Measurements from ENCODE around the gene PDE8B.

Gene PDE8B

DNA sequence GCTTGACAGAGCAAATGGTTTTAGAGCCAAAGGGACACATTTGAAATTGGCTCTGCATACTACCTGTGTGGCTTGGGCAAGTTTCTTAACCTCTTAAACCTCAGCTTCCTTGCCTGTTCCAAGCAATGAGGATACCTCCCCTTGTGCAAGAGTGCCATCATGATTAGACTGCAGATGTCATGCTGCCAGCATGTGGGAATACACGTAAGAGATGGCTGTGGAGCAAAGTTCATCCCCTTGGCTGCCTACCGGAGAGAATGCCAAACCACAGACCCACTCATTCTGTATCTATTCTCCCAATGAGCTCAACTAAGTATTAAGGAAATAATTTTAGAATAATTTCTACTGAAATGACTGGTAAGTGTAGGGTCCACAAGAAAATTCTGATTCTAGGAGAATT is 180.3 kb downstream of the PDE8B start:
- Mint-ChIP-seq H3K36me3 (ENCODE audit: low read depth) (no peaks in the 10 kb centered on the region), H3K27me3 (ENCODE audit: low read depth) (no peaks in the 10 kb centered on the region), H3K4me3 (no peak overlapping the region), H3K9me3 (peaks cover 15% of the 10 kb centered on the region), H3K27ac (no peak overlapping the region), H3K4me1 (no peaks in the 10 kb centered on the region)
- TF ChIP-seq, protein P1, sequence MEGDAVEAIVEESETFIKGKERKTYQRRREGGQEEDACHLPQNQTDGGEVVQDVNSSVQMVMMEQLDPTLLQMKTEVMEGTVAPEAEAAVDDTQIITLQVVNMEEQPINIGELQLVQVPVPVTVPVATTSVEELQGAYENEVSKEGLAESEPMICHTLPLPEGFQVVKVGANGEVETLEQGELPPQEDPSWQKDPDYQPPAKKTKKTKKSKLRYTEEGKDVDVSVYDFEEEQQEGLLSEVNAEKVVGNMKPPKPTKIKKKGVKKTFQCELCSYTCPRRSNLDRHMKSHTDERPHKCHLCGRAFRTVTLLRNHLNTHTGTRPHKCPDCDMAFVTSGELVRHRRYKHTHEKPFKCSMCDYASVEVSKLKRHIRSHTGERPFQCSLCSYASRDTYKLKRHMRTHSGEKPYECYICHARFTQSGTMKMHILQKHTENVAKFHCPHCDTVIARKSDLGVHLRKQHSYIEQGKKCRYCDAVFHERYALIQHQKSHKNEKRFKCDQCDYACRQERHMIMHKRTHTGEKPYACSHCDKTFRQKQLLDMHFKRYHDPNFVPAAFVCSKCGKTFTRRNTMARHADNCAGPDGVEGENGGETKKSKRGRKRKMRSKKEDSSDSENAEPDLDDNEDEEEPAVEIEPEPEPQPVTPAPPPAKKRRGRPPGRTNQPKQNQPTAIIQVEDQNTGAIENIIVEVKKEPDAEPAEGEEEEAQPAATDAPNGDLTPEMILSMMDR (IDR thresholded peaks at IDR 0.05; ENCODE audit: unreplicated experiment in 3 of 3), result no peak

DNA sequence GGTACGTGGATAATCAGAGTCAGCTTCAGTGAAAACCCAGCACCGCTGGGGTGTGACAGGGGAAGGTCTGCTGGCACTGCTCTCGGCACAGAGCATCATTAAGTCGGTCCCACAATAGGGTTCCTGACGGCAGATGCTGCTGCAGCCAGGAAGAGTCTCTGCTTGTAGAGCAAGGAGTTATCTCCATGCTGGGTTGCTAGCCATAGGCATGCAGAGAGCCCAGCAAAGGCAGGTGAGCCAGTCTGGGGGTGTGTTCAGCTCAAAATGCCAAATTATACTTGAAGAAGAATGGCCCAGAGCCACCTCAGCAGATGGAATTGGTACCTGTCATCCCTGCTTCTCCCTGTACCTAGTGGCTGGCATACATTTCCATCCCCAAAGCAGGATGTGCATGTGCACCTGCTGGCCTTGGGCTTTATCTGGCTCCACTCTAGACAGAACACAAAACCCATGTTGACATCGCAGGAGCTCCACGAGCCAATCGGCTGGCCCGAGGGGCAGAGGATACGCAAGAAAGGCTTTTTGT is 180.8 kb downstream of the PDE8B start:
- H3K27ac Mint-ChIP-seq, result no peak overlapping the region
- no peak overlapping the region for H3K4me3 Mint-ChIP-seq
- TF ChIP-seq, protein P1 (IDR thresholded peaks at IDR 0.05; ENCODE audit: unreplicated experiment in 3 of 3), result no peak
- H3K4me1 Mint-ChIP-seq, result no peaks in the 10 kb centered on the region
- H3K9me3 Mint-ChIP-seq, result peaks cover 15% of the 10 kb centered on the region
- no peaks in the 10 kb centered on the region for H3K27me3 Mint-ChIP-seq (ENCODE audit: low read depth)
- no peaks in the 10 kb centered on the region for H3K36me3 Mint-ChIP-seq (ENCODE audit: low read depth)

DNA sequence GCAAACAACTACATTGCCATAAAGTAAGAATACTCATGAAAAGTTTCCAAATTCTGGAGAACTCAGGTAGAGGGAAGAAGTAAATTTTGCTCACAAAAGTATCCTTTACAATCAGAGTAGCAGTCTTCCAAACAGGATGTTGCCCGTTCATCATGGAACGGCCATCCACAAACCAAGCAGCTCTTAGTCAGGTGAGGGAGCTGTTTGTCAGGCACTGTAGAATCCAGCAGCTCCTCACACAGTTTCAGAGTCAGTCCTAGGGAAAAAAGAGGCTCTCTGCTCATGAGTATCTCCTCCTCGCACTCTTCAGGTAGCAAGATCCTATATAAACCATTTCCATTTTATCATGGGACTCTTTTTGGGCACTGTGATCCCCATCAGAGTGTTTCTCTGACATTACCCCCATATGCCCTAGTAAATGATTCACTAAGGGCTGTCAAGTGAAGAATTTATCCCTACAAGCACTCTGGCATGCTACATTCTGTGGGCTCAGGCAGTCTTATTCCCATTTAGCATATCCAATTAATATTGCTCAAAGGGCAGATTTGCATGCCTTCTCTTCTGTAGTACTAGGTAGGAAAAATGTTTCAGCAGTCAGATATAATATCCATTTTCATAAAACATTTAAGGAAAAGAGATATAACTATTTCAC is 183.7 kb downstream of the PDE8B start:
- H3K36me3 Mint-ChIP-seq (ENCODE audit: low read depth), result no peaks in the 10 kb centered on the region
- H3K27me3 Mint-ChIP-seq (ENCODE audit: low read depth), result no peaks in the 10 kb centered on the region
- peaks cover 3% of the 10 kb centered on the region for H3K9me3 Mint-ChIP-seq
- TF ChIP-seq, protein P1 (IDR thresholded peaks at IDR 0.05; ENCODE audit: unreplicated experiment in 3 of 3), result no peak
- no peak overlapping the region for H3K4me3 Mint-ChIP-seq
- H3K4me1 Mint-ChIP-seq, result no peaks in the 10 kb centered on the region
- H3K27ac Mint-ChIP-seq, result no peak overlapping the region

DNA sequence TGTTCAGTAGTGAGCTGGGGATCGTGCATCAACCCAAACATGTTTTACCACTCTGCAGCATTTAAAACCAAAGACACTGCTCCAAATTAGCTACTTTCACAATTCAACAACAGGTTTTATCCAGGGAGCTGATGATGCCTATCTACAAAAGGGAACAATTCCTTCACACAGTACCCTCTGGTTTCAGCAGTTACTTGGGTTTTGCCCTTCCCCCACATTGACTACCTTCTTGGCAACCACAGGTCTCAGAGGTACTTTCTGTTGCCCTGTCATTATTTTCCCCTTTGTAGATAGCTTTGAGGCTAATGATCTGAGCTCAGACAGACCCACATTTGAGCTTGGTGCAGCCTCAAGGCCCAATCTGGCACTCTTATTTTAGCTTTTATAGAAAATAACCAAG is 185.5 kb downstream of the PDE8B start:
- Mint-ChIP-seq H3K4me1 (no peaks in the 10 kb centered on the region), H3K9me3 (no peaks in the 10 kb centered on the region), H3K27ac (no peak overlapping the region), H3K27me3 (ENCODE audit: low read depth) (no peaks in the 10 kb centered on the region), H3K36me3 (ENCODE audit: low read depth) (no peaks in the 10 kb centered on the region), H3K4me3 (no peak overlapping the region)
- TF ChIP-seq, protein P1 (IDR thresholded peaks at IDR 0.05; ENCODE audit: unreplicated experiment in 3 of 3), result no peak

DNA sequence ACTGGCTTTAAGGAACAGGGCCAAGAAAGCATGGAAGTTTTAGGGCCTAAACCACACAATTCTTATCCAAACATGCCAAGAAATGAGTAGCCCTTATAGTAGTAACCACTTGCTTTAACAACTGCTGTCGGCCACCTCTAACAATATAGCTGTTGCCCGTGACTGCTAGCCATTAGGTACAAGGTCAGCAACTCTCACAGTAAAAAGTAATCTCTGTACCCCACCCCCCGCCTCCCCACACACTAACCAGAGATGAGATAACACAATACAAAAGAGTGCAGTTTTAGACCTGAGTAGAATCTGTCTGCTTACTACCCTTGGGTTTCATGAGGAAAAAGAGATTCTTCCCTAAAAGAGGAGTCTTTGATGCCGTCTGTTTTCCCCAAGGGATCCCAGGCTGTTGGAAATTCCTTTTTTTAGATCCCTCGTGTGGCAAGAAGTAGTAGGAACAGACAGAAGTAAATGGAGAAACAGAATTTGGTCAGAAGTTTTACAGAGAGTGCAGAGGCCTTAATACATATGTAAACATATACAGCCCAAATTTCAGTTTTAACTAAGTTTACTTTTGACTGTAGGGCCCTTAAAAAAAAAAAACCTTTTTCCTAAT is 187.3 kb downstream of the PDE8B start:
- Mint-ChIP-seq H3K4me1 (no peaks in the 10 kb centered on the region), H3K27ac (no peak overlapping the region), H3K9me3 (no peaks in the 10 kb centered on the region), H3K27me3 (ENCODE audit: low read depth) (no peaks in the 10 kb centered on the region), H3K4me3 (no peak overlapping the region), H3K36me3 (ENCODE audit: low read depth) (no peaks in the 10 kb centered on the region)
- TF ChIP-seq, protein P1 (IDR thresholded peaks at IDR 0.05; ENCODE audit: unreplicated experiment in 3 of 3), result no peak

DNA sequence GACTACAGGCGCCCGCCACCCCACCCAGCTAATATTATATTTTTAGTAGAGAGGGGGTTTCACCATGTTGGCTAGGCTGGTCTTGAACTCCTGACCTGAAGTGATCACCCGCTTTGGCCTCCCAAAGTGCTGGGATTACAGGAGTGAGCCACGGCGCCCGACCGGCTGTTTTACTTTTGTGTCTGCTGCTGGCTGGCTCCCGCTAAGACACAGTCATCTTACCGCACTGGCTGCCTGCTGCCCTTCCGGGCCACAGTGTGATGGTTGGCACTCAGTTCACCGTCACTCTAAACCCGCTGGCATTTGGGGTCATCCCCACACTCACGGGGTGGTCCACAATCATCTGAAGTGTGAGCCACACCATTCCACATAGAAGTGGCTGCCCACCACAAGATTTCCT is 188.0 kb downstream of the PDE8B start:
- no peaks in the 10 kb centered on the region for H3K36me3 Mint-ChIP-seq (ENCODE audit: low read depth)
- H3K27ac Mint-ChIP-seq, result no peak overlapping the region
- H3K27me3 Mint-ChIP-seq (ENCODE audit: low read depth), result no peaks in the 10 kb centered on the region
- no peaks in the 10 kb centered on the region for H3K4me1 Mint-ChIP-seq
- H3K9me3 Mint-ChIP-seq, result no peaks in the 10 kb centered on the region
- TF ChIP-seq, protein P1 (IDR thresholded peaks at IDR 0.05; ENCODE audit: unreplicated experiment in 3 of 3), result no peak
- no peak overlapping the region for H3K4me3 Mint-ChIP-seq

All from nephron (organoid).